GM12891 (cell line): ENCODE measurements around the gene IER5.

Source experiments
- POLR2A ChIP-seq: IDR thresholded peaks from 2 replicates; pipeline ENCODE4 v1.6.1; 2011; ENCODE audit warnings: low read depth, low read length, control low read depth
- POLR2AphosphoS5 ChIP-seq: IDR thresholded peaks from 2 replicates; pipeline ENCODE4 v1.6.1; 2011; ENCODE audit warnings: low read depth, low read length, control low read depth
- TAF1 ChIP-seq: IDR thresholded peaks from 2 replicates; pipeline ENCODE4 v1.6.1; 2011; ENCODE audit warnings: low read depth, low read length, control low read depth

DNA sequence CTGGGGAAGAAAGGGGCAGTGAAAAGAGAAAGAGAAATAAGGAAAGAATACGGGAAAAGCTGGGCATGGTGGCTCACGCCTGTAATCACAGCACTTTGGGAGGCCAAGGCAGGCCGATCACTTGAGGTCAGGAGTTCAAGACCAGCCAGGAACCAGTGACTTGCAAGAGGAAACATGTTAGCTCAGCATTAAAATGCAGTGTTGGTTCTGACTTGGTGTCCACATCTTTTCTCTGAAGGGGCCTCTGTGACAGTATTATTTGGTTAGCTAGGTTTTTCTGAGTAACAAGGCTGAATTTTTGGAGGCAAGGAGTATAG is 26.8 kb downstream of the IER5 start:
- TF ChIP-seq TAF1, result no peak
- TF ChIP-seq POLR2A, result no peak
- TF ChIP-seq POLR2AphosphoS5, result no peak
